ENCODE data around the gene CFAP45.
"Not testable (repeated sequence)": the region's sequence is repeated elsewhere in the genome, so short reads cannot be mapped to it uniquely, and the experiment has no call there.

CFAP45 gene

DNA sequence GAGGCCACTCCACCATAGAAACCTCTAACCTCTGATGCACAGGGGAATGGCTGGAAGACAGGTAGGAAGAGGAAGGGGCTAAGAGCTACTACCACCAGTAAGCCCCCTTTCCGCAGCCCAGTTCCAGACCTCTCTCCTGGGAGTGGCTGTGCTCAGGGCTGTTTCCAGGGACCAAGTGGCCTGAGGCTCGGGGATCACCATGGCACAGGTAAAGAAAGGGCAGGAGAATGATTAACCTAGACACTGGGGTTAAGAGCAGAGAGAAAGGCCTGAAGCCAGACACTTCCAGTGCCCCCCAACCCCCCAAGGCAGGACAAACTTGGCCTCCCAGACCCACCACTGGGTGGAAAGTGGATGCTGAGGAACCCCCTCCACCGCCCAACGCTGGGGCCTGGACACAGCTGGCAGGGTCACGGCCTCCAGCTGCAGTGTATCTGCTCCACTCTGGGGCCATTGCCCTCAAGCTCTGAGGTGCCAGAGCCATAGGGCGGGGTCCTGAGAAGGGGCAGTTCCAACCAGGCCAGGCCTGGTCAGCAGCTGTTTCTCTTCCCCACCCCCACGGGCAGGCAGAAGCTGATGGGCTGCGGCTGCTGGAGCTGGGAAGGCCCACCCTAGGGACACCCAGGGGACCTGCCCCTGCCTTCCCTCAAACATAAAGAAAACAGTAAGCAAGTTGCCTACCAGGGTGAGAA is 22.7 kb upstream of the CFAP45 start:
- DNase-seq, result no peak

DNA sequence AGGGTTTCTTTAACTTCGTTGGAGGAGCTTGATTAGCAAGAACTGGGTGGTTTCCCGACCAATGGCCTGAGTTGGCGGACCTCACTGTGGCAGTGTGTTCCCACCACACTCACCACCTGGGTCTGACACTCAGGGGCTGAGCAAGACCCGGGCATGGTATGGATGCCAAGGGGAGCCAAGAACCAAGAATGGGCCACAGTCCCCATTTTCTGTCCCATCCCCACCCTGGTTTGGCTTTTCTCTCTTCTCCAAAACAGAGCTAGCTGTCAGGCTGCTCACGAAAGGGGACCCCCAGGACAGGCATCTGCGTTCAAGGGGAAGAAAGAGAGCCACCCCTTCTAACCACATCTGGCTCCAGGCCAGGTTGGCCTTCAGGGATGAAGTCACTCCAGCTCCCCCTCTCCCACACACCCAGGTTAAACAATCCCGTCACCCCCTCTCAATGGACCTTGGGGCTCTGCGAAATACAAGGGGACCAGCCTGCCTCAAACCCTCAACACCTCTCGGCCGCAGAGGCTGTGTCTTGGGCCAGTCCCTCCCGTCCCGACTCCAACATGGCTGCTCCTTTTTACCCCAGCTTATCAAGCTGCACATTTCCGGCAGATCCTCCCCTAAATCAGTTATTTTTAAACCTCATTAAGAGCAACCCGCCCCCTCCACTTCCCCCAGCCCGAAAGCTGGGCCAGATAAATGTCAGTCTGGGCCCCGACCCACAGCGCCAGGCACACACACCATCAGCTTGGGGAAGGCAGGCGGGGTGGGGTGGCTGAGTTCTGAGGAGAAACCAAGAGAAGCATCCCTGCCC is 21.9 kb upstream of the CFAP45 start:
- no peak for DNase-seq

DNA sequence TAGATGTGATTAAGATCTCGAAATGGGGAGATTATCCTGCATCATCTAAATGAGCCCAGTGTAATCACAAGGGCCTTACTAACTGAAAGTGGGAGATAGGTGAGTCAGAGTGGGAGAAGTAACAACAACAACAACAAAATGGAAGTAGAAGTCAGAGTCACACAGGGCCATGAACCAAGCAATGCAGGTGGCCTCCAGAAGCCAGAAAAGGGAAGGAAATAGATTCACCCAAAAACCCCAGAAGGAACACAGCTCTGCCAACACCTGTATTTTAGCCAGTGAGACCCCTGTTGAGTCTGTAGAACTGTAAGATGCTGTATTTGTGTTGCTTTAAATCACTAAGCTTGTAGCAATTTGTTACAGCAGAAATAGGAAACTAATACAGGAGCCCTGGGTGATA is 21.3 kb upstream of the CFAP45 start:
- DNase-seq, result no peak

DNA sequence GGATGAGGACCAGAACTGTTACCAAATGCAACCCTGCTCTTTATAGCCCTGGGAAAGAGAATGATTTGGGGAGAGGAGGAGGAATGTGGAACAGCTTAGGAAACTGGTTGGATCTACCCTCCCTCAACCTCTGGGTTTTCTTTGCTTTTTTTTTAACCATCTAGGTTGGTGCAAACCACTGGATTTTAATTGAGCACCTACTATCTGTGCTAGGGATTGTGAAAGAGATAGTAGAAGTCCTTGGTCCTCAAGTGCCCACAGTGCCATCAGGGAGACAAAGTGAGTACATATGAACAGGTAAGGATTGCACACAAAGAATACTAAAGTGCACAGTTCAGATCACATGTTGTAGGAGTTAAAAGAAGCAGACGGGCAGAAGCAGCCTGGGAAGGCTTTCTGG is 20.7 kb upstream of the CFAP45 start:
- no peak for DNase-seq

DNA sequence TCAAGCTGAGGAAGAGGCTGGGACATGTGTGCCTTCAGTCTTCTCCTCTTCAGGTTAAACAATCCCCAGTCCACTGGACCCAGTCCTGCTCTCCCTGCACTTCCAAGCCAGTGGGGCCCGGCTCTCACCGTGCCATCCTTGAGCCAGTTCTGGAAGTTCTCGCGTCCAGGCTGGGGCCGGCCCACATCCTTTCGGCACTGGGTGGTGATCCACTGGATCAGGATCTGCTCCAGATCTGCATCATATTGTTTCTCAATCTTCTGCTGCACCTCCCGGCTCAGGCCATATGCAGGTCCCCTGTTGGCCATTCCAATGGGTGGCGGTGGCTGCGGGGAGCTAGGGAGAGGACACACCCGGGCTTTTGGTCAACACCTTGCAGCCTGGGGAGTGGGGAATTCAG is 20.2 kb upstream of the CFAP45 start:
- no peak for DNase-seq

DNA sequence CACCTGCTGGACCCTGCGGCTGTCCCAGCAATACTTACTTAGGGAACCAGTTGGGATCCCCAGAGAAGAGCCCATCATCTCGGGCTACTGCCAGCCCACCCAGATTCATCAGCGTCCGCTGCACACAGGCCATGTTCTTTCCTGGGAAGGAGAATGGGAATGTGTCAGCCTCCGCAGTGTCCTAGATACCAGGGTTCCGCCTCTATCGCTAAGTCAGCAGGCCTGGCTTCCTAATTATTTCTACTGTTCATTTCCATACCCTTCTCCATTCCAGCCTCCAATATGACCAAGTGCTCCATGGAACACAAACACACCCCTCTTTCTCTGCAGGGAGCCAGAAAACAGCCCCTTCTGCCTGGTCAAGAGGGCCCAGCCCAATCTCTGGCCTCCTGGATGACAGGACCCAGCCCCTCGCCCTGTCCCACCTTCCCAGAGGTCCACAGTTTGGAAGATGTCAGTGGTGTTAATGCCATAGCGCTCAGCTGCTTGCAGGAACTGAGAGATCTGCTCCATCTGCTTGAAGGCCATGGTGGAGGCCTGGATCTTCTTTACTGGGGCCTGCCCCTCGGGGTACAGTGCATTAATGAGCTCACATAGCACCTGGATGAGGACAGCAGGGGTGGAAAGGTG is 19.4 kb upstream of the CFAP45 start:
- DNase-seq, result no peak

DNA sequence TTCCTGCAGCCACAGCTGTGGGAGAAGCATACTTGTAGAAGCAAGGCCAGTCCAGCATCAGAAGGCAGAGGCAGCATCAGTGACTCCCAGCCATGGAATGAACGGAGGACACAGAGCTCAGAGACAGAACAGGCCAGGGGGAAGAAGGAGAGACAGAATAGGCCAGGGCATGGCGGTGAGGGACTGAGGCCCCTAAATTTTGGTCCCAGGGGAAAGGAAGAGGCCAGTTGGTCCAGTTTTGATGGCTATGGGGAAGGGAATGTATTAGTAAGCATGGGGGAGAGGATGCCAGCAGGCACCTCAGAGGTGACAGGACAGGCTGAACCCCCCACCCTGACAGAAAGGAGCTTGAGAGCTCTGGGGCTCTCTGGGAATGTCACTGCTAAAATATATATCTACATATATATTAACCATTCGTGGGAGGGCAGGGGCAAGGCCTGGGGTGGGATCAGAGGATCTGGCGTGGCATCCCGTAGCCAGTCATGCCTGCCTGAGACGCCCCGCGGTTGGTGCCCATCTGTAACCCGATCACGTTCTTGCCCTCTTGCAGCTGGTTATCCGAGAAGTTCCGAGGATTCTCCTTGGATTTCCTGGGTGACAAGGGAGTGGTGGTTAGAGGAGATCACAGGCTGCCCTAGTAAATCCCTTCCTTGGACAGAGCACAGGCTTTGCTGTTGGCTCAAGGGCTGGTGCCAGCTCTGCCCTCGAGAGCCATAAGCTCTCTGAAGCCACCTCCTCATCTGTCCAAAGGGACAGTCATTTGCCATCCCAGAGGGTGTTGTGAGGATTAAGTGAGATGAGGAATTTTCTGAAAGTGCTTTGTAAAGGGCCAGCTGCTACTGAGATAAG is 18.6 kb upstream of the CFAP45 start:
- no peak for DNase-seq

DNA sequence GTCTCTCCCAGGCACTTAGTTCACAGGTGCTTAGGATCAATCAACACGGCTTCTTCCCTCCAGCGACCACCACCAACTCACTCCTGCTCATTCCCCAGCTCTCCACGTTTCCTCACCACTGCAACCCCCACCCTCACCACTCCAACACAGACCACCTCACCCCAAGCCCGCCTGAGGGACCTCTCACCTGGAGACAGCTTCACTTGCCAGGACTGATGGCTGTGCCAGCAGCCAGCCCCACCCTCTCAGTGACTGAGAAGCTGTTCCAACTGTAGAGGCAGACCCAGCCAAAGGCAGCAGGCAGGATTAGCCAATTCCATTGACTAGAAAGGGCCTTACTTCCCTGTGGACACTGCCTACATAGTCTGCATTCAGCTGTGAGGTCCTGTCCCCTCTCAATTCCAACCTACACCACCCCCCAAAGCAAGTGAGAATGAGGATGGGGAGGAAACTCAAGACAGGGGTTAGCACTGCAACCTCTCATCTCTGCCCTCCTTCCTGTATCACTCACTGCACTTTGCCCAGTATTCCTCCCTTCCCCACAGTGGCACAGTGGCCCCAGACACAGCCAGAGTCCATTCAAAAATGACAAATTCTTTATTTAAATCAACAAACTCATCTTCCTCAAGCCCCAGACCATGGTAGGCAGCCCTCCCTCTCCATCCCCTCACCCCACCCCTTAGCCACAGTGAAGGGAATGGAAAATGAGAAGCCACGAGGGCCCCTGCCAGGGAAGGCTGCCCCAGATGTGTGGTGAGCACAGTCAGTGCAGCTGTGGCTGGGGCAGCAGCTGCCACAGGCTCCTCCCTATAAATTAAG is 17.8 kb upstream of the CFAP45 start:
- DNase-seq, result no peak

DNA sequence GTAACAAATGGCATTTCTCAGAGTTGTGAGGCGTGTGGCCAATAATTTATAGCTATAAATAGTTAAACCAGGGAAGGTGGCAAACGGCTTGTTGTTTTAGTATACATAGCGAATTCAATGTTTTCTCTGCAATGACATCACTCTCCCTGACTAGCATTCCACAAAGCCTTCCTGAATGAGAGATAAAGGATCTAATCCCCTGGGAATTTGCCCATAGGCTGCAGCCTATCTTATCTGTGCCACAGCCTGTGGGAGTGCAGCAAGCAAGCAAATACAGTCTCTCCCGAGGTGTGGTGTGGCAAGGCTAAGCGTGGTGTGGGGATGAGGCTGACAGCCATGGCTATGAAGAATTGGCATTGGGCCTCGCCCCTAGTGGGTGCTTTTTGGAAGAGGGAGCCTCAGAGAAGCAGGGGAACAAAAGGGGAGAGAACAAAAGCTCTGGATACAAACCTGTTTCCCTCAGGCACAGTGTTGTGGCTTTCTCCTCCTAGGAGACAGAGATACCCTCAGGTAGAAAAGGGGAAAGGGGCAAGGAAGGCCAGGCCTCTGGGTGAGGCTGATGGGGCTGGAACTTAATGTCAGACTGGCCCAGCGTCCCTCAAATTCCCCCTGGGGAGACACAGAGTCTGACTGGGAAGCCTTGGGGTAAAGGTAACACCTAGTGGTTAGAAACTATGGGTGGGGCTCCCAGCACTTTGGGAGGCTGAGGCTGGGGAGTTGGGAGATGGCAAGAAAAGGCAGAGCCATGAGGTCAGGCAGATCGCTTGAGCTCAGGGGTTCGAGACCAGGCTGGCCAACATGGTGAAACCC is 16.5 kb upstream of the CFAP45 start:
- no peak for DNase-seq

DNA sequence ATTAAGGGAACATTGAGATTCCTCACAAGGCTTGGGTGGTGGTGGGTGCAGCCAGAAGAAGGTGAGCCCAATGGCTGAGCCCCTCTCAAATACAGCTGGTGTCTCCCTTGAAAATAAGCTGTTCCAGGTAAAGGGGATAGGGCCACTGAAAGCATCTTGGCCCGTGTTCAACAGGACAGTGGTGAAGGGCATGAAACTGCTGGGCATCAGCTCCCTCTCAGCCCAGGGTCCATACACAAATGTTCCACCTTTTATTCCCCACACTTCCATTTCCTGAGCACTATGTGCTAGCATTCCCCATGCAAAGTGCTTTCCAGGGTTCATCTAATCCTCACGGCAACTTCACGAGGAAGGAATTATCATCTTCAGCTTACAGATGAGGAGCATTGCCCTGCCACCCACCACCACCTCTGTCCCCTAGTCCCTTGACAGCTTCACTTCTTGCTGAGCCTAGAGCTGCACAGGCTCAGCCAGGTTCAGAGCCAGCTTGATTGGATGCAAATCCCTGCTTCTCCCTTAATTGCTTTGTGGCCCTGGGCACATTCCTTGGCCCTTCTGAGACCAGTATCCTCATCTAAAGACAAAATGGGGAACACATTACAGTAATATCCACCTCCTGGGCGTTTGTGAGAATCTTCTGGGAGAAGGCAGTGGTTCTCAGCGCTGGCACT is 15.7 kb upstream of the CFAP45 start:
- no peak for DNase-seq

DNA sequence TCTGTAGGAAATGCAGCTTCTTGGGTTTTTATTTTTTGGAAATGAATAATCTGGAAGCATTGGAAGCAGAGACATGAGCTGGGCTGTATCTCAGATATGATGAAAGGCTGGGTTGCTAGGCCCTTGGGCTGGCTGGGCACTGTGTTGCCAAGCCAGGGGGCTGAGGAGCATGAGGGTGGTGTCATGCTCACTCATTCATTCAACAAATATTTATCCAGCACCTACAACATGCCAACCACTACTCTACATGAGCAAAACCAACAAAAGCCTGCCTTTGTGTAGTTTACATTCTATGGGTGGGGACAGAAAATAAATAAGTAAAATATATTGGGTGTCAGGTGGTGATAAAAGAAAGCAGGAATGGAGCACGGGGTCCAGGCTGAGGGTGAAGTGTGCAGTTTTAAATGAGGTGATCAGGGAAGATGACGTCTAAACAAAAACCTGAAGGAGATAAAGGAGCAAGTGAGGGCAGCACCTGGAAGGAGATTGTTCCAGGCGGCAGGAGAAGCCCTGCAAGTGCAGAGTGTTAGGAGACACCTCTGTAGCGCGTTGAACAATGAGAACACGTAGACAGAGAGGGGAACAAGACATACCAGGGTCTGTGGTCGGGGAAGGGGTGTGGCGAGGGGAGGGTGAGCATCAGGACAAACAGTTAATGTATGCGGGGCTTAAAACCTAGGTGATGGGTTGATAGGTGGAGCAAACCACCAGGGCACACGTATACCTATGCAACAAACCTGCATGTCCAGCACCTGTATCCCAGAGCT is 14.5 kb upstream of the CFAP45 start:
- no peak for DNase-seq

DNA sequence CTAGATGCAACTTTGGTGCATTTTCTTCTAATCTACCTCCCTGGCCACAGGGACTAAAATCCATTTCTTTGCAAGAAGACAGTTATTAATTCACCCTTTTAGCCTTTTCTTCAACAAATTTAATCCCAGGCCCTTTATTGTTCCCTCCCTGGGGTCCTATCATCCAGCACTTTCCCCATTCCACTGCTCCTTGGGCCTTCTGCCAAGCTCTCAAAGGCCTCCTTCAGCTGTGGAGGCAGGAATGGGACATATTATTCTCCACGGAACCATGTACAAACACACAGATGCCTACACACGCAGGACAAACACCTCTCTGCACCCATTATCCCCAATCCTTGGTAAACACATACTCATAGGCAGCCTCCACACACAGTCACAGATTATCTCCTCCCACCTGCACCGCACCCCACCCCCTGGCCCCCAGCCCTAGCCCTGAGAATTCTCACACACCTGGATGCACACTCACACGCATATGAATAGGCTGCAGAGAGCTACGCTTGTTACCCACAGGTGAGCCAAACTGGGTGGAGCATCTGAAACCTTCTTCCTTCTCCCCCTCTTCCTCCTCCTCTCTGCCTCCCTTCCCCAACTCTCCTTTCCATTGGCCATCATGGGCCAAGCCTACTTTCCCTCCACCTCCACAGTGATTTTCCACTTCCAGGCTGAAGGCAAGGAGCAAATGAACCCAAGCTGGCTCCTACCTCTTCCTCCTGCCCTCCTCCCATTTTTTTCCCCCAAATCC is 13.7 kb upstream of the CFAP45 start:
- DNase-seq, result no peak

DNA sequence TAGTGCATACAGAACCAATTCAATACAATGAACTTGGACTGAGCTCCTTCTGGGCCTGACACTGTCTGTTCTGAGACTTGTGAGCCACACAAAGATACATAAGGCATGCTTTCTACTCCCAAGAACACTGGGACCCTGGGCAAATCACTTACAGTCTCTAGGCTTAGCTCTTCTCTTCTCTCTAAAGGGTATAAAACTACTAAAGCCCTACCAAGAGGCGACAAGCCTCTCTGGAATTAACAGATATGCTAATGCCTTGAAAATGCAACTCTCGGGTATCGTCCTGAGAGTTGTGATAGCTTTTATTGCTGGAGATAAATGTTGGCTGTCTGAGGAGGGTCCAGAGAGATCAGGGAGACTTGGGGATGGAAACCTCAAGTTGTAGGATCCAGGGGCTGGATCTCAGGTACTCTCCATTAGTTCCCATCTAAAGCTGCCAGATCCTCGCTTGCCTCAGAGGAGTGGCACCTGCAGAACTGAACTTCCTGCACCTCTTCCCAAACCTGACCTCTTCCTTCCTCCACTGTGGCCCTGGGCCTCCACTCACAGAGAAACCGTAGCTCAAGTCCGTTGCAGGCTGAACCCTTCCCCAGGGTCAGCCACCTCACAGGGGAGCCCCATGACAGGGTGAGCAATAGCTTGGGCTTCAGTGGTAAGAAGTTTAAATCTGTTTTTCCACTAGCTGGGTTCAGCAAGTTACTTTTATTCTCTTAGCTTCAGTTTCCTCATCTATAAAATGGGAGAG is 11.5 kb upstream of the CFAP45 start:
- no peak for DNase-seq

DNA sequence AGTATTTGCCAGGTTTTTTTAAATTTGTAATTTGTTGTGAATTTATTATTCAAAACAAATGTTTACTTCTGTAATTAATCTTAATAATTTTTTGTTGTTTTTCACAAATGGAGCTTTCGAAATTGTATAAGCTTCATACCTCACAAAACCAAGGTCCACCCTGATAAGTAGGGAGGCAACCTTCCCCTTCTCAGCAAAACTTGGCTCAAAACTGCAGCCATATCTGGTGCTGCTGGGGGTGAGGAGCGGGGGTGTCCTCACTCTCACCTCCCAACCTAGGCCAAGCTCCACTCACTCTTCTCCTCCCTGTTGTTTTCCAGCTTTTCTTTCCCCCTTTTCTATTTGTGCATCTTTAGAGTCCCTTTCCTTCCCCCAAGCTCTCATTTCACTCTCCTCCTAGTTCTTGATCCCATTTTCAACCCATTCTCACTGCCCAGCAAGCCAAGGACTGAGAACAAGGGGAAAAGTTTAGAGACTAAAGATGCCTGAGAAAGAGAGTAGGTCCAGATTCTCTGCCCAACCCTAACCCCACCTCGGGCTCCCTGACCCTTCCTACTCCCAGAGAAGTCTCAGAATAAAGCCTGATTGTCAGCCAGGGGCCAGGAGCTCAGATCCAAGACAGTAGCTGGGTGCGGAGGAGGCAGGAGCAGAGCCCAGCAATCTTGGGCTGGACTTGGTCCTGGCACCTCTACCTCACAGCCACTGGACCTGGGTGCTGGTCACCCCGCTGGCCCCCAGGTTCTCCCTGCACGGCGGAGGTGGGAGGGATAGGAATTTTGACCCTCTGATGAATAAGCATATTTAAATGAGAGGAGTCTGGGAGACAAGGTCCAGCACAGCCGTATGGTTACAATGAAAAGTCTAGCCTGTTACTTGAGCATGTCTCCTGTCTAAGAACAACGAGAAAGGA is 8.3 kb upstream of the CFAP45 start:
- no peak for DNase-seq

DNA sequence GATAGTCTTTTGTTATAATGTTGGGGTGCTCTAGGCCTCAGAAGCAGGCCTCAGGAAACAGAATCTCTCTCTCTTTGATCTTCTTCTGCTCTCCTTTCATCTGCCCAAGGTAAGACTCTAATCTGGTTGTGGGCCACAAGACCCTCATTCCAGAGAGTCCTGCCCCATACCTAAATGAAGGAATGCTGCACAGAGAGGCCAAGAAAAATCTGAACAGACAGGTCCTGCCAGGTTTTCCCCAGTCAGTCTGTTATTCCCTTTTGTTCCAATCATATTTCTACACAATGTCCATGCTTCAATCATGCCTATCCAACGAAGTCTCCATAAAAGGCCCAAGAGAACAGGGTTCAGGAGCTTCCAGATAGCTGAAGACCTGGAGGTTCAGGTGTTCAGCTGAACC is 7.0 kb upstream of the CFAP45 start:
- DNase-seq, result no peak

DNA sequence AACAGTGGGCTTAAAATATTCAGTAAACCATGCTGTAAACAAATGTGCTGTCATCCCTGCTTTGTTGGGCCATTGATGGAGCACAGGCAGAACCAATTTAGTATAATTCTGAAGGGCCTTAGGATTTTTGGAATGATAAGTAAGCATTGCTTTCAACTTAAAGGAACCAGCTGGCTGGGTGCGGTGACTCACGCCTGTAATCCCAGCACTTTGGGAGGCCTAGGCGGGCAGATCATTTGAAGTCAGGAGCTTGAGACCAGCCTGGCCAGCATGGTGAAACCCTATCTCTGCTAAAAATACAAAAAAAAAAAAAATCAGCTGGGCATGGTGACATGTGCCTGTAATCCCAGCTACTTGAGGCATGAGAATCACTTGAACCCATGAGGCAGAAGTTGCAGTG is 4.1 kb upstream of the CFAP45 start:
- DNase-seq, result not testable (repeated sequence)

DNA sequence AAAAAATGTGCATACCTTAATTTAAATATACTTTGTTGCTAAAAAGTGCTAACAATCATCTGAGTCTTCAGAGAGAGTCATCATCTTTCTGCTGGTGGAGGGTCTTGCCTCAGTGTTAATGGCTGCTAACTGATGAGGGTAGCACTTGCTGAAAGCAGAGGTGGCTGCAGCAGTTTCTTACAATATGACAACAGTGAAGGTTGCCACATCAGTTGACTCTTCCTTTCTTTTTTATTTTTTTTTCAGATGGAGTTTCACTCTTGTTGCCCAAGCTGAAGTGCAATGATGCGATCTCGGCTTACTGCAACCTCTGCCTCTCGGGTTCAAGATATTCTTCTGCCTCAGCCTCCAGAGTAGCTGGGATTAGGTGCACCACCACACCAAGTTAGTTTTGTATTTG is 2.6 kb upstream of the CFAP45 start:
- peak; percentile 11 to 27 for DNase-seq
